Calu3 (cell line): Measurements from ENCODE around the gene MBP. TPM values are rescaled to one million over a fixed set of nuclear protein-coding genes. Genes with fewer than 3 reads are reported as not detected.
"Not testable (repeated sequence)": the region's sequence is repeated elsewhere in the genome, so short reads cannot be mapped to it uniquely, and the experiment has no call there.

Experiments used
- BruUV-seq: library from RNA; stranded (reverse); fragments of 400-500 nt; replicated peaks from 2 replicates; lab custom pipeline; 2021; lab: Mats Ljungman, UMichigan
- CTCF ChIA-PET: fragments of 300-600 bp; sonication (Branson Sonifier 250); formaldehyde crosslinking; loops from one replicate; lab custom pipeline; 2022; ENCODE audit warnings: antibody characterized with exemption; lab: Charles Lee
- DNase-seq: peaks from one replicate; pipeline ENCODE4 v3.0.0; 2022
- H3K27ac Mint-ChIP-seq: one replicate; pipeline ENCODE4 v1.8.0; 2022; ENCODE audit warnings: mixed read lengths; ENCODE audit not compliant: unreplicated experiment
- H3K27me3 Mint-ChIP-seq: one replicate; pipeline ENCODE4 v1.8.0; 2022; ENCODE audit warnings: mixed read lengths; ENCODE audit not compliant: unreplicated experiment
- H3K36me3 Mint-ChIP-seq: one replicate; pipeline ENCODE4 v1.8.0; 2022; ENCODE audit warnings: mild to moderate bottlenecking, moderate library complexity, mixed read lengths; ENCODE audit not compliant: insufficient read depth, unreplicated experiment
- H3K4me1 Mint-ChIP-seq: one replicate; pipeline ENCODE4 v1.8.0; 2022; ENCODE audit warnings: mild to moderate bottlenecking, low read depth, mixed read lengths; ENCODE audit not compliant: unreplicated experiment
- H3K4me3 Mint-ChIP-seq: one replicate; pipeline ENCODE4 v1.8.0; 2022; ENCODE audit warnings: mild to moderate bottlenecking, low read depth, moderate library complexity, mixed read lengths; ENCODE audit not compliant: unreplicated experiment
- H3K9me3 Mint-ChIP-seq: one replicate; pipeline ENCODE4 v1.8.0; 2022; ENCODE audit warnings: low read depth, mixed read lengths; ENCODE audit not compliant: unreplicated experiment
- CTCF ChIP-seq: fragments of 200-600 bp; IDR thresholded peaks from one replicate; pipeline ENCODE4 v1.8.0; 2022; ENCODE audit warnings: antibody characterized with exemption; ENCODE audit not compliant: unreplicated experiment
- intact Hi-C: fragments of 100-400 bp; cut with micrococcal nuclease; formaldehyde crosslinking; loops from one replicate; pipeline ENCODE4 v1.10.0; 2022; ENCODE audit not compliant: unreplicated experiment
- total RNA-seq: library from RNA; stranded (reverse); gene quantifications from 2 replicates; pipeline ENCODE4 v1.2.3, GENCODE V29; 2022

MBP gene
- total RNA-seq, 1 experiment from 2014 or later = 221 TPM

- Mint-ChIP-seq H3K4me3 (no peak overlapping the region), H3K27ac (no peak overlapping the region), H3K36me3 (peaks cover 60% of the 10 kb centered on the region), H3K9me3 (no peaks in the 10 kb centered on the region), H3K4me1 (peaks cover 9% of the 10 kb centered on the region), H3K27me3 (no peaks in the 10 kb centered on the region)
- TF ChIP-seq CTCF = no peak
- intact Hi-C loops = no loop called here
- no peak for DNase-seq
- CTCF ChIA-PET = interaction anchor here (1.1 kb wide), 1 partner anchor 33 kb away, joined by 4 read pairs; no protein-coding TSS in a partner anchor
- BruUV-seq = no TSS peak
Observed at GRCh38 chr18:77022556-77022955, 110.0 kb downstream of the MBP start.

- Mint-ChIP-seq H3K9me3 (no peaks in the 10 kb centered on the region), H3K4me3 (no peak overlapping the region), H3K27me3 (no peaks in the 10 kb centered on the region), H3K27ac (peak overlapping the region; percentile 17), H3K36me3 (peaks cover 64% of the 10 kb centered on the region), H3K4me1 (peaks cover 9% of the 10 kb centered on the region)
- intact Hi-C loops = no loop called here
- no peak for DNase-seq
- BruUV-seq = no TSS peak
- CTCF ChIA-PET = interaction anchor here (1.1 kb wide), 1 partner anchor 33 kb away, joined by 4 read pairs; no protein-coding TSS in a partner anchor
- TF ChIP-seq CTCF = no peak
Observed at GRCh38 chr18:77022116-77022515, 110.5 kb downstream of the MBP start.

GRCh38 chr18:77021478-77021877, 111.1 kb downstream of the MBP start:
- intact Hi-C loops, H3K9me3 Mint-ChIP-seq, H3K4me3 Mint-ChIP-seq, H3K4me1 Mint-ChIP-seq, H3K27me3 Mint-ChIP-seq, DNase-seq, BruUV-seq: not testable (repeated sequence)
- peak overlapping the region; percentile 17 for H3K27ac Mint-ChIP-seq
- H3K36me3 Mint-ChIP-seq = peaks cover 69% of the 10 kb centered on the region
- CTCF ChIA-PET = interaction anchor here (0.7 kb wide), 1 partner anchor 9 kb away, joined by 4 read pairs; no protein-coding TSS in a partner anchor

GRCh38 chr18:77021075-77021474, 111.5 kb downstream of the MBP start:
- Mint-ChIP-seq H3K27me3 (no peaks in the 10 kb centered on the region), H3K4me3 (no peak overlapping the region), H3K9me3 (no peaks in the 10 kb centered on the region), H3K36me3 (peaks cover 69% of the 10 kb centered on the region), H3K4me1 (peaks cover 9% of the 10 kb centered on the region), H3K27ac (no peak overlapping the region)
- DNase-seq = no peak
- intact Hi-C loops = no loop called here
- CTCF ChIA-PET = interaction anchor here (0.7 kb wide), 1 partner anchor 8 kb away, joined by 4 read pairs; no protein-coding TSS in a partner anchor
- TF ChIP-seq CTCF = no peak
- no TSS peak for BruUV-seq

GRCh38 chr18:77020561-77020960, 112.0 kb downstream of the MBP start:
- peaks cover 69% of the 10 kb centered on the region for H3K36me3 Mint-ChIP-seq
- no peak overlapping the region for H3K27ac Mint-ChIP-seq
- H3K4me3 Mint-ChIP-seq = no peak overlapping the region
- no peak for TF ChIP-seq CTCF
- peaks cover 9% of the 10 kb centered on the region for H3K4me1 Mint-ChIP-seq
- BruUV-seq = no TSS peak
- DNase-seq = no peak
- H3K27me3 Mint-ChIP-seq = no peaks in the 10 kb centered on the region
- no peaks in the 10 kb centered on the region for H3K9me3 Mint-ChIP-seq
- intact Hi-C loops = no loop called here
- CTCF ChIA-PET = no interaction called here
